ENCODE results near the gene LINC00305.

Gene LINC00305

DNA sequence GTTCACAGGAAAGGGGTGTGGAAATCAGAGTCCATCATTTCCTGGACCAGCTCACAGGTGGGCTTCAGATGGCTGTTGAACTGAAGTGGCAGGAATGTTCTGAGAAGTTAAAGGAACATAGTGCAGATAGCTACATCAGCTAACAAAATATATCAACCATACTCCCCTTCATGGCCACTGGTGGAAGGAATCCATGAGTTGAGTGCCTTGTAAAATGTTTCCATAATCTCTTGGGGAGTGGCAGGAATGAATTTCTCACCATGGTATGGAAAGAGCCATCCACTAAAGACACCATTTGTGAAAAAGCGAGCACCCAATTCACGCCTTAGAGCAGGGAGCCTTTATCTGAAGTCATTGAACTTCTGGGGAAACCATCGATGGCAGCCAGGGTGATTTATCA, at the start of gene LINC00305:
Gene LINC00305 (minus strand): TSS at position 101 of the 400 bp plus-strand sequence.
- DNase-seq (ENCODE audit: low read depth) = no peak

- DNase-seq (ENCODE audit: low read depth) = no peak
Measured at GRCh38 chr18:64191069-64191468, 42.2 kb upstream of the LINC00305 start.

DNA sequence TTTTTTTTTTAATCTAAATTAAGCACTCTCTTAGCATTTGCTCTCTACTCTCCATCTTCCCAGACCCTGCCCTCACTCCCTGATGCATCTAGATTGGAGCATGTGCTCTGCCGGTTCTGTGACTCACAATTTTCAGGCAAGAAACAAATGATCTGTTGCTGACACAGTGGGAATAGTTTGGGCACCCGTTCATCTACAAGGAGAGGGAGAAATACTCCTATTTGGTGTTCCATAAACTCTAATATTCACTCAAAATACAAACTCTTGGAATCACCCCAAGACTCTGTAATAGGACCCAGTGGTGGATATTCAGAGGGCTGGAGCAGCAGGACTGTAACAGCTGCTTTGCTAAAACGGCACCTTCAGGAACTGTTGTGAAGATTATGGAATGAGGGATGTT, 37.1 kb upstream of the LINC00305 start:
- DNase-seq (ENCODE audit: low read depth) = no peak

DNA sequence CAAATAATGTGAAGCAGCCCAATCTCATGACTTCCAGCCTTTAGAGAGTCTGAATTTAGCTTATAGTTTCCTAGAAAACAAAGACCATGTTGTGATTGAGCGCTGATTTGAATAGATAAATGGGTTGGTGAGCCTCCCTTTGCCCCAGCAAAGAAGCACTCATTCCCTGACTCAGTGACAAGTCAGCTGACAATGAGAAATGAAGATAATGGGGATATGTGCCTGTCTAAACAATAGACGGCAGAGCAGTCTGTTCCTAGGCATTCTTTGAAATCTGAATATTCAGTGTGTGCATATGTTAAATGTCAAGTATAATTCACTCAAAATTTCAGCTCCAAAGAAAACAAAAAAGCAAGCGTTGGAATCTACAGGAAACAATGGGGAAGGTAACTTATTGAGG, 34.8 kb upstream of the LINC00305 start:
- no peak for DNase-seq (ENCODE audit: low read depth)

- DNase-seq (ENCODE audit: low read depth) = no peak
Measured at GRCh38 chr18:64180617-64181016, 31.7 kb upstream of the LINC00305 start.

DNA sequence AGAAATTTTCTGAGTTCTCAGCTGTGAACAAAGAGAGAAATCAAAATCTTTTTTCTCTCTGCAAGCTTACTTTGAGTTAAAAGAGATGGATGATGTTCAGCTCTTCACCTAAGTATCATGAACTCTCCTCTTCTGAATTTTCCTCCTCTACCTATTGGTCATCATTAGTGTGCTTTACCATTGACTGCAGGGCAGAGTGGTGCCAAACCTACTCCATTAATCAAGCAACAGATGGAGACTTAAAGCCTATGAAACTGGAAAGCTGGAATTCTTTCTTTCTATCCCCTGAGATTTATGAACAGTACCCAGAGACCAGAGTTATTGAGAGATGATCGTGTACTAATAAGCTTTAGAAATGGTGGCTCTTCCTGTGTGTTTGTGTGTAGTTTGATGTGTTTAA, 31.3 kb upstream of the LINC00305 start:
- DNase-seq (ENCODE audit: low read depth) = no peak

GRCh38 chr18:64179556-64180080, 30.7 kb upstream of the LINC00305 start:
- no peak for DNase-seq (ENCODE audit: low read depth)

- no peak for DNase-seq (ENCODE audit: low read depth)
Measured at GRCh38 chr18:64178860-64179259, 30.0 kb upstream of the LINC00305 start.

GRCh38 chr18:64175432-64175831, 26.5 kb upstream of the LINC00305 start:
- DNase-seq (ENCODE audit: low read depth) = no peak

GRCh38 chr18:64171576-64171975, 22.7 kb upstream of the LINC00305 start:
- no peak for DNase-seq (ENCODE audit: low read depth)

GRCh38 chr18:64167408-64167925, 18.6 kb upstream of the LINC00305 start:
- no peak for DNase-seq (ENCODE audit: low read depth)

DNA sequence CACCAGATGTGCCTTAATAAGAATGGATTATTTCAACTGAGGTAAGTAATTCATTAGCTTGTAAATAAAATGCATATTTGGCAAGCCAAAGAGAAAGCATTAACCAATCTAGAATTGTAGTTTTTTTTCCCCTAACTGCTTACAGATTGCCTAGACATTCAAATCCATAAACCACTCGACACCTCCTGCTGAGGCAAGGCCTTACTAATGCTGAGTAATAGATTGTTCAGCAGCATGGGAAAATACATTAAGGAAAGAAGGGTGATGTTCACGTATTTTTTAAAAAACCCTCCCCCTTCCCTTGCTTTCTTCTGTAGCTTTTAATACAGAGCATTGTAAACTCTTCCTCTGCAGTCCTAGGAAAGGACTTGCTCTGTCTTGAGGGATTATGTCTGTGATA, 17.0 kb upstream of the LINC00305 start:
- DNase-seq (ENCODE audit: low read depth) = no peak

DNA sequence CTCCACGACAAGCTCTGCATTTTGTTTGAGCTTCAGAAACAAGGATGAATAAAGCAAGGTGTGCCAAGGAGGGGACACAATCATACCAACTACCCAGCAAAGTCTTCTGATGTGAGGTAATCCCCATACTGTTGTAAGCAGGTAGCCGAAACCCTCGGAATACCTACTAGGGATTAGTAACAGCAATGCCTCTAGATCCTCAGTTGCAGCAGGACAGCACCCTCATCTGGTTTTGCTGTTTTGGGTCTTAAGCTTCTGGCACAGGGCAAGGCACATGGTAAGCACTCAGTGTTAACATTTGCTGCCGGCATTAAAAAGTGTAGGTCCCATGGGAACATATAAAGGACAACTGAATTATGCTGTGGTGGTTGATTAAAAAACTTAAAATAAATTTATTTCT, 16.0 kb upstream of the LINC00305 start:
- no peak for DNase-seq (ENCODE audit: low read depth)

DNA sequence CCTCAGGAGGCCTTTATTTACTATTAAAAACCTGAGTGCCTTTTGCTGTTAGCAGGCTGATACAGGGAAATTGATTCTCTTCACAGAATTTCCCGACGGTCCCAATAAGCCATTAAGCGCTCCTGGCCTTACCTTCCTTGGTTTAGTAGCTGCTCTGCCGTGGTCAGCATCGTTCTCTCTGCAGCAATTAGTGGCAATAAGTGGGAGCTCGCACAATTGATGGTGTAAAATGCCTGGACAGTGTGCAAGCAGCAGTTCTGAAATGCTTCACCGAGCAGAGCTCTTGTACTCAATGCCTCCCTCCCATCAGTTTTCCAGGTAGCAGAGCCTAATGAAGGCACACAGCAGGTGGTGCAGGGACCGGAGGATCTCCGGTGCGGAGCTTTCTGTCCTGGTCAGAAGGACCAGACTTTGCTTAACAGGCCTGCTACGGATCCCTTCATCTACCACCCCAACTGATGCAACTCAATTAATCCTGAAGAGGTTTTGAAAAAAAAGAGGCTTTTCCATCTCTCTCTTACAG, 1.1 kb upstream of the LINC00305 start:
- no peak for DNase-seq (ENCODE audit: low read depth)

DNA sequence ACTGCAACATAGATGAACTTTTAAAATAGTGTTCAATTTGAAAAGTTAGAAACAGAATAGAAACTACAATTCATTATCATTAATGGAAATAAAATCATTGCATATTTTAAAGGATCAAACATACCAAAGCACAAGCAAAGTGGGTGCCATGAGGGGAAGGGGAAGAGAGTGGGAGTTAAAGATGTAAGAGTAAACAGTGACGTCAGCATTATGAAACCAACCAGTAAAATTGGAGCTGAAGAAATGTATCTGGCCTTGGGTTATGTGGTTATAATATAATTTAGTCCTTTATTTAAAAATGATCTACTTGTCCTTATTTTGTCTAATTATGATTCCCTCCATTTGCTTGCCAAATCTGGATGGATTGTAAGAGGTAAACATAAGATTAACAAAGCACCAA, 6.0 kb downstream of the LINC00305 start:
- no peak for DNase-seq (ENCODE audit: low read depth)

- no peak for DNase-seq (ENCODE audit: low read depth)
Measured at GRCh38 chr18:64137914-64138313, 11.0 kb downstream of the LINC00305 start.

- no peak for DNase-seq (ENCODE audit: low read depth)
Measured at GRCh38 chr18:64134044-64134747, 14.7 kb downstream of the LINC00305 start.

GRCh38 chr18:64132871-64133270, 16.0 kb downstream of the LINC00305 start:
- no peak for DNase-seq (ENCODE audit: low read depth)

- no peak for DNase-seq (ENCODE audit: low read depth)
Measured at GRCh38 chr18:64131314-64131713, 17.6 kb downstream of the LINC00305 start.

- DNase-seq (ENCODE audit: low read depth) = no peak
Measured at GRCh38 chr18:64127172-64127571, 21.7 kb downstream of the LINC00305 start.

DNA sequence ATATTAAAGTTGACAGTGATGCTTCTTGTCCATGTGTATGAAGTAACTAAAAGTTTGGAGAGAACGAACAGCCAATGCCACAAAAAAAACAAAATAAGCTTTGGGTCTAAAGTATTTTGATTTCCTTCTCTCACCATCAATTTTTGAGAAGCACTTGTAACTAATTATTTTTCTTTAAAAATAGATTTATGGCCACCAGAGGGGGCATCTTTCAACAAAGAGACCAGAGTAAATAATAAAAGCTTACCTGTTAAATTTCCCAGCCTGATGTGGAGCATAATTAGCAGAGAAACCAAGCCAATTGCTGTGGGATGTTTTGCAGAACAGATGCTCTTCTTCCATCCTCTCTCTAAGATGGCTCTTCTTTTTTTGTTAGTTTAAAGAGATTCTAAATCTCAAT, 29.0 kb downstream of the LINC00305 start:
- no peak for DNase-seq (ENCODE audit: low read depth)

GRCh38 chr18:64118406-64118805, 30.5 kb downstream of the LINC00305 start:
- DNase-seq (ENCODE audit: low read depth) = no peak

- no peak for DNase-seq (ENCODE audit: low read depth)
Measured at GRCh38 chr18:64116571-64117175, 32.2 kb downstream of the LINC00305 start.

Measured in GM04504 (cell line).